H1 (cell line): Measurements from ENCODE around the gene TYSND1.
"Not testable (repeated sequence)": the region's sequence is repeated elsewhere in the genome, so short reads cannot be mapped to it uniquely, and the experiment has no call there.

Source experiments
- CHD2 ChIP-seq: IDR thresholded peaks from 2 replicates; pipeline ENCODE4 v1.6.1; 2012; ENCODE audit warnings: low read length, improper control_type of control experiment
- CTCF ChIP-seq, 3 experiments: IDR thresholded peaks; 1 replicate in 2 of 3; 2 replicates in 1 of 3; pipeline versions ENCODE4 v1.5.1 to v1.6.1; 2011; ENCODE audit warnings: low read length in 3 of 3, mild to moderate bottlenecking in 3 of 3, inconsistent platforms in 2 of 3, low read depth in 1 of 3, moderate library complexity in 1 of 3; ENCODE audit not compliant: insufficient read depth in 1 of 3; ENCODE audit errors: control extremely low read depth in 1 of 3
- EGR1 ChIP-seq: IDR thresholded peaks from 2 replicates; pipeline ENCODE4 v1.6.1; 2011; ENCODE audit warnings: low read depth, low read length, borderline replicate concordance
- EP300 ChIP-seq, 2 experiments: IDR thresholded peaks; 1 replicate in 1 of 2; 2 replicates in 1 of 2; pipeline ENCODE4 v1.6.1; 2011 to 2012; ENCODE audit warnings: low read depth in 2 of 2, low read length in 2 of 2, mild to moderate bottlenecking in 2 of 2, borderline replicate concordance in 1 of 2, inconsistent platforms in 1 of 2, moderate library complexity in 1 of 2
- KDM1A ChIP-seq: fragments of 200-600, 300-600 bp; sonication (generic); IDR thresholded peaks from 2 replicates; pipeline ENCODE4 v1.7.1; 2016; ENCODE audit warnings: mild to moderate bottlenecking, low read length, borderline replicate concordance
- KDM5A ChIP-seq: fragments of 200-600 bp; IDR thresholded peaks from 2 replicates; pipeline ENCODE4 v1.7.1; 2012; ENCODE audit warnings: mild to moderate bottlenecking, low read length, inconsistent platforms, mixed read lengths
- MAX ChIP-seq: IDR thresholded peaks from 2 replicates; pipeline ENCODE4 v1.6.1; 2012; ENCODE audit warnings: inconsistent platforms
- POLR2A ChIP-seq, 2 experiments: IDR thresholded peaks; 1 replicate in 1 of 2; 2 replicates in 1 of 2; pipeline ENCODE4 v1.6.1; 2011; ENCODE audit warnings: low read depth in 2 of 2, low read length in 2 of 2, mild to moderate bottlenecking in 2 of 2; ENCODE audit errors: control extremely low read depth in 1 of 2
- RFX5 ChIP-seq: IDR thresholded peaks from 2 replicates; pipeline ENCODE4 v1.6.1; 2011; ENCODE audit warnings: low read depth, low read length, improper control_type of control experiment, borderline replicate concordance
- YY1 ChIP-seq: IDR thresholded peaks from 2 replicates; pipeline ENCODE4 v1.6.1; 2011; ENCODE audit warnings: low read depth, mild to moderate bottlenecking, low read length

- not testable (repeated sequence) for TF ChIP-seq CTCF (IDR thresholded peaks at IDR 0.05; ENCODE audit: control extremely low read depth in 1 of 3, insufficient read depth in 1 of 3, low read depth in 1 of 3, low read length in 3 of 3); MAX; KDM1A; EGR1; POLR2A (IDR thresholded peaks at IDR 0.05; ENCODE audit: control extremely low read depth in 1 of 2, low read depth in 2 of 2, low read length in 2 of 2); RFX5; EP300 (IDR thresholded peaks at IDR 0.05; ENCODE audit: borderline replicate concordance in 1 of 2, low read depth in 2 of 2, low read length in 2 of 2); YY1; KDM5A; CHD2
Observed at GRCh38 chr10:70123166-70123565, 23.3 kb downstream of the TYSND1 start.
